ENCODE data around the gene TEX26. TPM values are rescaled to one million over a fixed set of nuclear protein-coding genes. Genes with fewer than 3 reads are reported as not detected.

Gene TEX26
- total RNA-seq, 1 donor from 2014 or later = not detected

- peaks cover 4% of the 10 kb centered on the region for H3K4me1 Mint-ChIP-seq (ENCODE audit: unreplicated experiment)
- H3K27ac Mint-ChIP-seq (ENCODE audit: unreplicated experiment) = no peak overlapping the region
- H3K27me3 Mint-ChIP-seq (ENCODE audit: unreplicated experiment) = peaks cover 4% of the 10 kb centered on the region
- no peak for DNase-seq (ENCODE audit: low spot score)
- TF ChIP-seq, protein P1, sequence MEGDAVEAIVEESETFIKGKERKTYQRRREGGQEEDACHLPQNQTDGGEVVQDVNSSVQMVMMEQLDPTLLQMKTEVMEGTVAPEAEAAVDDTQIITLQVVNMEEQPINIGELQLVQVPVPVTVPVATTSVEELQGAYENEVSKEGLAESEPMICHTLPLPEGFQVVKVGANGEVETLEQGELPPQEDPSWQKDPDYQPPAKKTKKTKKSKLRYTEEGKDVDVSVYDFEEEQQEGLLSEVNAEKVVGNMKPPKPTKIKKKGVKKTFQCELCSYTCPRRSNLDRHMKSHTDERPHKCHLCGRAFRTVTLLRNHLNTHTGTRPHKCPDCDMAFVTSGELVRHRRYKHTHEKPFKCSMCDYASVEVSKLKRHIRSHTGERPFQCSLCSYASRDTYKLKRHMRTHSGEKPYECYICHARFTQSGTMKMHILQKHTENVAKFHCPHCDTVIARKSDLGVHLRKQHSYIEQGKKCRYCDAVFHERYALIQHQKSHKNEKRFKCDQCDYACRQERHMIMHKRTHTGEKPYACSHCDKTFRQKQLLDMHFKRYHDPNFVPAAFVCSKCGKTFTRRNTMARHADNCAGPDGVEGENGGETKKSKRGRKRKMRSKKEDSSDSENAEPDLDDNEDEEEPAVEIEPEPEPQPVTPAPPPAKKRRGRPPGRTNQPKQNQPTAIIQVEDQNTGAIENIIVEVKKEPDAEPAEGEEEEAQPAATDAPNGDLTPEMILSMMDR (IDR thresholded peaks at IDR 0.05; ENCODE audit: unreplicated experiment) = no peak
- H3K9me3 Mint-ChIP-seq (ENCODE audit: unreplicated experiment) = peaks cover 4% of the 10 kb centered on the region
- H3K4me3 Mint-ChIP-seq (ENCODE audit: unreplicated experiment) = no peak overlapping the region
- H3K36me3 Mint-ChIP-seq (ENCODE audit: low read depth, unreplicated experiment) = peaks cover 8% of the 10 kb centered on the region
Observed at GRCh38 chr13:31014456-31014855, 82.0 kb downstream of the TEX26 start.

- Mint-ChIP-seq H3K27ac (ENCODE audit: unreplicated experiment) (no peak overlapping the region), H3K4me1 (ENCODE audit: unreplicated experiment) (peaks cover 4% of the 10 kb centered on the region)
- DNase-seq (ENCODE audit: low spot score) = no peak
Observed at GRCh38 chr13:31015199-31015598, 82.7 kb downstream of the TEX26 start.

DNA sequence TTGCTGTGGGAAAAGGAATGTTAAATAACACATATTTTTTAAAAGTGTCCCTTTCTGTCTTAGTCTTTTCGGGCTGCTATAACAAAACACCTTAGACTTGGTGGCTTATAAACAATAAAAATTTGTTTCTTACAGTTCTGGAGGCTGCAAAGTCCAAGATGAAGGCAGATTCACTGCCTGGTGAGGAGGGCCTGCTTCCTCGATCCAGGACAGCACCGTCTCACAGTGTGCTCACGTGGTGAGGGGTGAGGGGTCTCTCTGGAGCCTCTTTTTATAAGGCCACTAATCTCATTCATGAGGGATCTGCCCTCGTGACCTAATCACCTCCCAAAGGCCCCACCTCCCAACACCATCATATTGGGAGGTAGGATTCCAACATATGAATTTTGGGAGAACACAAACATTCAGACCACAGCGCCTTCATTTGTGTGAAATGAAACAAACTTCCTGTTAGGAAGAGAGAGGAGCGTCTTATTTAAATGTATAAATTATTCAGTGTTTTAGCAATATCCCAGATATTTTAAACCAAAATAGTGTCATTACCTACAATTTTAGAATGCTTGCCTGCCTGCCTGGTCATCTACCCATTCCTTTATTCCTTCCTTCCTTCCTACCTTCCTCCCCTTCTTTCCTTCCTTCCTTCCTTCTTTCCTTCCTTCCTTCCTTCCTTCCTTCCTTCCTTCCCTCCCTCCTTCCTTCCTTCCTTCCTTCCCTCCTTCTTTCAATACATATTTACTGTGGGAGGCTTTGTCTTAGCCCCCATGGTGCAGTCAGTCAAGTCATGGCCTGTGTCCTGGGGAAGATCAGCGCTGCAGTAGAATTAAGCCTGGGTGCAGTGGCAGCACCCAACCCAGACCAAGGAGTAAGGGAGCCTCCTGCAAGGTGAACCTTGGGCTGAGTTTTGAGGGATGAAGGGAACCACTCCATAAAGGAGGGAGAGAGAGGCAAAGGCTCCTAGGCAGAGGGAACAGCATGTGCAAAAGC, 84.2 kb downstream of the TEX26 start:
- peaks cover 4% of the 10 kb centered on the region for H3K4me1 Mint-ChIP-seq (ENCODE audit: unreplicated experiment)
- peaks cover 2% of the 10 kb centered on the region for H3K27me3 Mint-ChIP-seq (ENCODE audit: unreplicated experiment)
- H3K4me3 Mint-ChIP-seq (ENCODE audit: unreplicated experiment) = no peak overlapping the region
- H3K9me3 Mint-ChIP-seq (ENCODE audit: unreplicated experiment) = peaks cover 4% of the 10 kb centered on the region
- peaks cover 8% of the 10 kb centered on the region for H3K36me3 Mint-ChIP-seq (ENCODE audit: low read depth, unreplicated experiment)
- DNase-seq (ENCODE audit: low spot score) = no peak
- no peak overlapping the region for H3K27ac Mint-ChIP-seq (ENCODE audit: unreplicated experiment)
- TF ChIP-seq, protein P1 (IDR thresholded peaks at IDR 0.05; ENCODE audit: unreplicated experiment) = no peak

More at GRCh38 chr13:31015199-31015598, 82.7 kb downstream of the TEX26 start:
- peaks cover 2% of the 10 kb centered on the region for H3K27me3 Mint-ChIP-seq (ENCODE audit: unreplicated experiment)
- H3K4me3 Mint-ChIP-seq (ENCODE audit: unreplicated experiment) = no peak overlapping the region
- H3K9me3 Mint-ChIP-seq (ENCODE audit: unreplicated experiment) = peaks cover 4% of the 10 kb centered on the region
- H3K36me3 Mint-ChIP-seq (ENCODE audit: low read depth, unreplicated experiment) = peaks cover 8% of the 10 kb centered on the region
- TF ChIP-seq, protein P1 (IDR thresholded peaks at IDR 0.05; ENCODE audit: unreplicated experiment) = no peak

DNA sequence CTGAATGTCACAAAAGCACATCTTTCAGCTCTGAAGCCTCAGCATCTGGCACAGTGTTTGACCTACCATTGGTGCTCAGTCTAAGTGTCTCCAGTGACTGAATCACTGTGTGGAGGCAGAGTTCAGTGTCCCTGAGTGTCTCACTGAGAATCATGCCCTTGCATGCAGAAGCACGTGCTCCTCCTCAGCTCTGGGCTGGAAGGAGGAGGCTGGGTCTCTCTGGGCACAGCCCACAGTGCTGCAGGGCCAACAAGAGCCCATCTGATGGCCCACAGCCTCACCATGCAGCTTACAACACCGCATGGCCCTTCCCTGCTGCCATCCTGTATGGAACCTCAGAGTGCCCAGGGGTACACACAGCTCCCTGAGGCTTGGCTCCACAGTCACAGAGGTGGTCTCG, 86.1 kb downstream of the TEX26 start:
- no peak for DNase-seq (ENCODE audit: low spot score)
- Mint-ChIP-seq H3K4me3 (ENCODE audit: unreplicated experiment) (no peak overlapping the region), H3K9me3 (ENCODE audit: unreplicated experiment) (peaks cover 4% of the 10 kb centered on the region), H3K27me3 (ENCODE audit: unreplicated experiment) (no peaks in the 10 kb centered on the region), H3K4me1 (ENCODE audit: unreplicated experiment) (no peaks in the 10 kb centered on the region), H3K36me3 (ENCODE audit: low read depth, unreplicated experiment) (peaks cover 8% of the 10 kb centered on the region), H3K27ac (ENCODE audit: unreplicated experiment) (no peak overlapping the region)
- TF ChIP-seq, protein P1 (IDR thresholded peaks at IDR 0.05; ENCODE audit: unreplicated experiment) = no peak

- TF ChIP-seq, protein P1 (IDR thresholded peaks at IDR 0.05; ENCODE audit: unreplicated experiment) = no peak
- Mint-ChIP-seq H3K4me1 (ENCODE audit: unreplicated experiment) (no peaks in the 10 kb centered on the region), H3K27ac (ENCODE audit: unreplicated experiment) (no peak overlapping the region), H3K36me3 (ENCODE audit: low read depth, unreplicated experiment) (peaks cover 8% of the 10 kb centered on the region), H3K27me3 (ENCODE audit: unreplicated experiment) (no peaks in the 10 kb centered on the region), H3K4me3 (ENCODE audit: unreplicated experiment) (no peak overlapping the region), H3K9me3 (ENCODE audit: unreplicated experiment) (peaks cover 4% of the 10 kb centered on the region)
- DNase-seq (ENCODE audit: low spot score) = no peak
Observed at GRCh38 chr13:31020996-31021395, 88.5 kb downstream of the TEX26 start.
